GM19351 (cell line): ENCODE measurements around the gene PAIP1.
"Not testable (repeated sequence)": the region's sequence is repeated elsewhere in the genome, so short reads cannot be mapped to it uniquely, and the experiment has no call there.

Source experiments
- ATAC-seq: cut with Tn5 transposase; IDR thresholded peaks from one replicate; pipeline ENCODE4 v1.9.1; 2021; ENCODE audit warnings: mild to moderate bottlenecking, moderate library complexity; ENCODE audit not compliant: unreplicated experiment

PAIP1 gene

DNA sequence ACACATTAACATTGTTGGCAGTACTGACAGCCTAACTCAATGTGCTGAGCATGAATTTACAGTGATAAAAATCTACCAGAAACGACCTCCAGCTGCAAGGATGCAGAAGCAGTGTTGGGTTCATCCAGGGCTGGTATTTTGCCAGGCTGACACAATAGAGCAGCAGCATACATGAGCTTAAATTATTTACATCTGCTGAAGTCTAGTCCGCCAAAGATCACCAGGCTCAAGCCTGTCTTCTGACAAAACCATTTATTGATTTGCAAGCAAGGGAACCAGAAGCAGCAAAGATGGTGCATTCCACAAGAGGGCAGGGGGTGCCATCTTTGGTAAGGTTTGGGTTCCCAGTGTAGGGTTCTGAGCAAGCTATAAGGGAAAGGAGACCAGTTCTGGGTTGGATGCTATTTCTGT lies 33.2 kb downstream of the PAIP1 start:
- no peak for ATAC-seq

DNA sequence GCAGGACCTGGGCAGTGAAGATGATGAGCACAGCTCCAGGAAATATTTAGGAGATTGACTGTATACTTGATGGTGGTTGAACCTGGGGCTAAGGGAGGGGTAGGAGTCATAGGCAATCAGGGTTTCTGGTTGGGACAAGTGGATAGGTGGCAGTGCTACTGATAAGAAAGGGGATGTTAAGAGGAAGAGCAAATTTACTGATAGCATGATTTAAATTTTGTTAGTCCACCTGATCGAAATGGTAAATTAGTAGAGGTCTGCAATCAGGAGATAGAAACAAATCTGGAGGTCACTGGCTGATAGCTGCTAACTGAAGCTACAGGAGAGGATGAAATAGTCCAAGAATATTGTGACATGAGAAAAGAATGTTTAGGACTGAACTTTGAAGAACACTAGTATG lies 36.3 kb downstream of the PAIP1 start:
- no peak for ATAC-seq

DNA sequence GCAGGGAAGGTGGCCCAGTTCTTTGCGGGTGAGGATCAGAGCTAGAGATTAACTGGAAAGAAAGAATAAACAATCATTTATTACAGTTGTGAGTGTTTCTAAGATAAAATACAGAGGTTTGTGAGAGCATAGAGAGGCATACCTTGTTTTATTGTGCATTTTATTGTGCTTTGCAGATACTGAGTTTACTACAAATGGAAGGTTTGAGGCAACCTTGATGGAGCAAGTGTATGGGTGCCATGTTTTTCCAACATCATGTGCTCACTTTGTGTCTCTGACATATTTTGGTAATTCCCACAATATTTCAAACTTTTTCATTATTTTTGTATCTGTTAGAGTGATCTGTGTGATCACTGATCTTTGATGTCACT lies 41.2 kb downstream of the PAIP1 start:
- no peak for ATAC-seq

DNA sequence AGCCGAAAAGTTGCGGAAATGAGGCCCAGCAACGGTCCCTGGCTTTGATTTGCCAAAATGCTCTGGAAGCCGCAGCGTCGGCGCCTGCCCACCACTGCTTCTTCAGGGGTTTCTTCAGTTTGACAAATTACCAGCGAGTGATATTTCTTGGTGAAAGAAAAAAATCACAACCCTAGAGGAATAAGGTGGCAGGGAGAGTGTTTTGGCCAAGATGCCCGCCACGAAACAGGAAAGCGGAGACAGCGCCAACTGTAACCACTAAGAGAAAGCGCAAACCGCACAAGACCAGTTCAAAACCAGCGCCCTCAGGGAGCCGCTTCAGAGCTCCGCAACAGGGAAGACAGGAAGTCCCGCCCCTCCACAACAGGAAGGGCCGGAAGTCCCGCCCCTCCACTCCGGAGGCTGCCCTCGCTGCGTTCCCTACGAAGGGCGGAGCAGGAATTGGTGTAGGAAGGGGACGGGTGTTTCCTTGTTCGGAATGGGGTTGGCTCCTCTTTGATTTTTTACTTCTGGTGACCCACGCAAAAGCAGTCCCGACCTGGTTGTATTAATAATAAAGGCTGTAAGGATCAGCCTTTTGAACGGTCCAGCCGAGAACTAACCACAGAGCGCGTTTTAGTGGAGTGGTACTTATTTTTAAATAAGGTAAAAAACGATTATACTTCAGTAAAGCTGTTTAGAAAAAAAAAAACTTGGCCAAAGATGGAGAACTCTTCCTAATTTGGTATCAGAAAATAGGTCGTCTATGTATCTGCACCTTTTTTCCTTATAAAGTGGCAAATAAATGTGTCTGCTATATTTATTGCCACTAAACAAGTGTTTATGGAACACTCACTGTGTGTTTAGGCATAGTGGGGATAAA lies 41.8 kb downstream of the PAIP1 start, which contains the start of gene C5orf34:
Gene C5orf34 (minus strand): TSS at position 333 of the 862 bp plus-strand sequence. CDS start 5,809 bp downstream, outside the sequence.
- ATAC-seq = peak; percentile 98

DNA sequence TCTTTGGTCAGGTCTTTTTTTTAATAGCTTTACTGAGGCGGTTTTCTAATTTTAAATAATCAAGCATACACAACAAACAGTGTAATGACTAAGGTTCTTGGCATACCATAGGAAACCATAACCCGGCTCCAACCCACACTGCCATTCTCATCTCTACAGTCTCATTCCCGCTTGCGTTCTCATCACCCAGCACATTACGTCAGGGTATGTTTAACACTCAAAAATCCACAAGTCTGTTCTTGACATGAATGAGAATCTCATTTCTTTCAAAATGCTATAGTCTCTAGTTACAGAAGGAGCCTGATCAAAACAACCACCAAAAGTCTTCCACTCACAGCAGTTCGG lies 42.4 kb downstream of the PAIP1 start:
- peak; percentile 35 for ATAC-seq

DNA sequence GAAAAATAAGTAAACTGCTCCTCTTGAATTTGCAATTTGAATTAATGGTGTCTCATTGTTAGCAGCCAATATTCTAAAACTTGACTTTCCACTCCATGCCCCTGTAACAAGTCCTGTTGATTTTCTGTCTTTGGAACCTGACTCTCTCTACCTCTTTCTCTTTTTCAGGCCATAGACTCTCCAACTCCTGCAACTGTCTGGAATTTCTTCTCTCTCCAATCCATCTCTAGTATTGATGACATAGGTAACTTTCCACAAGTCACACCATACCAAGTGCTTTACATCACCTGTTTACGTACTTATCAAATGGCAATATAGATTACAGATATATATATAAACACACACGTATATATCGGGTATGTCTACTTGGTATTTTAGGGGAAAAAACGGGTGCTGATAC lies 42.9 kb downstream of the PAIP1 start:
- no peak for ATAC-seq

DNA sequence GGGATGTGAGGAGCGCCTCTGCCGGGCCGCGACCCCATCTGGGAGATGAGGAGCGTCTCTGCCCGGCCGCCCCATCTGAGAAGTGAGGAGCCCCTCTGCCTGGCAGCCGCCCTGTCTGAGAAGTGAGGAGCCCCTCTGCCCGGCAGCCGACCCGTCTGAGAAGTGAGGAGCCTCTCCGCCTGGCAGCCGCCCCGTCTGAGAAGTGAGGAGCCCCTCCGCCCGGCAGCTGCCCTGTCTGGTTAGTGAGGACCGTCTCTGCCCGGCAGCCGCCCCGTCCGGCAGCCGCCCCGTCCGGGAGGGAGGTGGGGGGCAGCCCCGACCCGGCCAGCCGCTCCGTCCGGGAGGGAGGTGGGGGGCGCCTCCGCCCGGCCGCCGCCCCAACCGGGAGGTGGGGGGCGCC lies 45.8 kb downstream of the PAIP1 start:
- not testable (repeated sequence) for ATAC-seq

DNA sequence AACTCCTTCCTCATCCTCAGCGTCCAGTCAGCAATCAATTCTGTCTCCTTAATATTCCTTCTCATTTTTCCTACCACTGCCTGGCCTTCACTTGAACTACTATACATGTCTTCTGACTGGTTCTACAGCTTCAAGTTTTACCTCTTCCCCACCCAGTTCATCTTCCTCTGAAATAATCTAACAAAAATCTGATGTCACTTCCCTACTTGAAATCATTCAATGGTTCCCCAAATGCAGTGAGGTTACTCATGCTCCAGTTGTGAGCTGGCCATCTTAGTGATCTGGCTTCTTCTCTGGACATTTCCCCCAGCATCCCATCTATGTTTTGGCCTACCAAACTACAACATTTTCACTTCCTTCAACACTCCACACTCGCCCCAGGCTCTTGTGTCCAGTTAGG lies 58.3 kb downstream of the PAIP1 start:
- ATAC-seq = no peak

DNA sequence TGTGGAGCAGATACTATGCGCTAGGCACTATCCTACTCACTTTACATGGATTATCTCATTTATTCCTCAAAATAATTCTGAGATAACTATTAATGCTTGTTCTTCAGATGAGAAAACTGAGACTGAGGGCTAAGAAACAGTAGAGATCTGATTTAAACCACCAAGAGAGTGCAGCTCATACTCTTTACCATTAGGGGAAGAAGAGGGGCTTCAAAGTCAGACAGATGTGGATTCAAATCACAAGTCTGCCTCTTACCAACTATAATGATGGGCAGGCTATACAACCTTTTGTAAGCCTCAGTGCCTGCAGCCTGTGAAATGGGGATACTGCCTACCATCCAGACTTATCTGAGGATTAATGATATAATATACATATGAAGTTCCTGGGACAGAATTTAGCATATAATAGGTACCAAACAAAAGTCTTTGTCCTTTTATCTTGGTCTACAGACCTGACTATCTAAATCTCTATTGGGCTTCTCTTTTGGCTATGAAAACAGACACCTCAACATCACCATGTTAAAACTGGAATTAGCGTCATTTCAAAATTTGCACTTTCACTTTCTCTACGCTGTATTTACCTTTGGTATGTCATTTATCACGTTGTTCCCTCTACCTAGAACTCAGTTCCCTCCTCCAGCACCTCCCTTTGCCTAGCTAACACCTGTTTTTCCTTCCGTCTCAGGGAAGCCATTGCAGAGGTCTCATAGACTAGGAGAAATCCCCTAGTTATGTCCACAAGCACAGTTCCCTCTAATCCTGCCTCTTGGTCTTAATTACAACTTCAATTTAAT lies 59.4 kb downstream of the PAIP1 start:
- no peak for ATAC-seq

DNA sequence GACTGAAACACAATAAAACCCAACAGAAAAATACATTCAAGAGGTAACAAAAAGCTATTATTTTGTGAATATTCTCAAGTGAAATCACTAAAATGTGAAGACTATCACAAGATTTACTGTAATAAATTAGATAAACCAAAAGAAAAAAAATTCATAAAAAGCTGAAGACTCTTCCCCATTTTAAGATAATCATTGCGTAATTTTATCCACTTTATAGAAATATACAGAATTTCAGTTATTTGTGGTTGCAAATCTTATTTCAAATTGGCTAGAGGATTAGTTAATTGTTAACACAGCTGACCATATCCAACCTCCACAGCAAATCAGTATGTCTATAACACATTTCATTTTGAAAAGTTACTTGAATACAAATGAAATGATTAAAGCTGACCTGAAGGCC lies 65.6 kb downstream of the PAIP1 start:
- no peak for ATAC-seq

DNA sequence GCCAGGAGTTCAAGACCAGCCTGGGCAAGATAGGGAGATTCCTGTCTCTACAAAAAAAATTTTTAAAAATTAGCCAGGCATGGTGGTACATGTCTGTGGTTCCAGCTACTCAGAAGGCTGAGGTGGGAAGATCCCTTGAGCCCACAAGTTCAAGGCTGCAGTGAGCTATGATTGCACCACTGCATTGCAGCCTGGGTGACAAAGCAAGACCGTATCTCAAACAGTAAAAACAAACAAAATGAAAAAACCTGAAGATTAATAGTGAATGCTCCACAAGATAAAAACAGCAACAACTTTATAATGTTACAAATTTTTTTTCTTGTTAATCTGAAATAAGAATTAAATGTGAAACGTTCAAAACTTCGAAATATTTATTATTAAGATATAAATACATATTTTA lies 70.5 kb downstream of the PAIP1 start:
- ATAC-seq = no peak

DNA sequence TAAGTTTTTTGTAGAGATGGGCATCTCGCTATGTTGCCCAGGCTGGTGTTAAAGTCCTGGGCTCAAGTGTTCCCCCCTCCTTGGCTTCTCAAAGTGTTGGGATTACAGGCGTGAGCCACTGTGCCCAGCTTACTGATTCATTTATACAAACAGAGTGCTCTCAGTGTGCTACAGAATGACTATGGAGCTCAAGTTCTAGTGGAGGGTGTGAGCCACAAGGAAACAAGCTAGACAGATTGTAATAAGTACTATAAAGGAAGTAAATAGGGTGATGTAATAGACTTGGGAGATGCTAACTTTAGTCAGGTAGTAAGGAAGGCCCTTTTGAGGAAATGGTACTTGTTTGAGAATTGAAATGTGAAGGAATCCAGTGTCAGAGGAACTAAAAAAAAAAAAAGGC lies 71.5 kb downstream of the PAIP1 start:
- ATAC-seq = no peak

DNA sequence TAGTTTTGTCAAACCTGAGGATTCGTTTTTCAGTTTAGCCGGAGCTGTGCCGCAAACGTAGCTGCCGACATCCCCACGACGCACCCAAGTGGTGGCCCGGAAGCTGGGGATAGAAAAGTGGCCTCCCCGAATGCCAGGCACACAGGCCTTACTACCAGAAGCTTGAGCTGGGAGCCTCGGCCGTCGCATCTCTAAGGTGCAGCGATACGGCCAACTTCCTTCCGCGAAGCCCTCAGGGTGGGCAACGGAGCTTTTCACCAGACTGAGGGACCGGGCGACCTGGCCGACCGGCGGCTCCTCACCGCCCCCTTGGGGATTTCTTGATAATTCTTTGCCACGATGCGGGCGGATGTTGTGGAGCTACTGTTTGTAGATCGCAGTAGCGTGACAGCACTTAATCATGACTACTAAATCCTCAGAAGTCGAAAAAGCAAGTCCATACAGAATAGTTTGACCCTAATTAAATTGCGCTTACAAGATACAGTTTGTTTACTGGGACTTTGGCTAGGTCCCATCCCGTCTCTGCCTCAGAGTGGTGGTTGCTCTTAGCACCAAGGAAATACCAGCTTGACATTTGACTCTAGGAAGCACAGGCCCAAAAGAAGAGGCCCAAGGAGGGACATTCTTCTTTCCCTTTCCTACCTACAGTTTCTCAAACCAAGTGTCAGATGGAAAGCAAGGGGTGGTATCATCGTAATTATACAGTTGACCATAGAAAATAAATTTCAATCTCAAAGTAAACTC lies 72.6 kb downstream of the PAIP1 start:
- peak; percentile 73 for ATAC-seq

DNA sequence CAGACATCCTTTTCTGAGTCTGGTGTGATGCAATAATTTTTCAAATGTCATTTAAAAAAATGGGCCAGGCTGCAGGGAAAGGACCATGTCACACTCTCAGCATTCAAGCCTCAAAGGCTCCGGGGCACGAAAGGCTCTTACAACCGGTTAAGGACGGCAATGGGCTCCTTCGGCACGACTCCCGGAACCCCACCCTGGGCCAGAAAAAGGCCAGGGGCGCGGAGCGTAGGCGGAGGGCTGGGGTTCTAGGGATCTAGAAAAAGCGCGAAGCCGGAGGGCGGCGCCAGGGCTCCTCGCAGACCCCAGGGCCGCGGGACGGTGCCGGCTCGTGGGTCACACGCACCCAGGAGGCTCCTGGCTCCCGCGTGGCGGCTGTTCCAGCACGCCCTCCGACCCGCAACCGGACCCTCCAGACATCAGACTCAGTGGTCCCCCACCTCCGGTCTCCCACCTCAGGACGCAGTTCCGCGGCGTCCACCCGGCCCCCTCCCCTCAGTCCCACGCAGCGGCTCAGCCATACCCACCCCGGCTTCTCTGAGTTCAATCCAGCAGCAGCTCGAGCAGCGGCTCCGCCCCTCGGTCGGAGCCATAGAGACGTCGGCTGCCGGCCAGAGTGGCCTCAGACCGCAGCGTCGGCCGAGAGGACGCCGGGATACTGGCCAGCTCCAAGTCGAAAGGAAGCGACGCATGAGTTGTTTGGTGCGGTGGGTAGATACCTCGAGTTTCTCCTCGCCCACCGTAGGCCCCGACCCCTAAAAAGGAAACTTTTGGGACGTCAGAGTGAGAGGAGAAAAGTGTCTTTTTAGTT lies 73.4 kb downstream of the PAIP1 start, which contains the start of gene TMEM267:
Gene TMEM267 (minus strand): TSS at position 568 of the 808 bp plus-strand sequence. CDS start 29,896 bp downstream, outside the sequence.
- peak; percentile 77 for ATAC-seq

DNA sequence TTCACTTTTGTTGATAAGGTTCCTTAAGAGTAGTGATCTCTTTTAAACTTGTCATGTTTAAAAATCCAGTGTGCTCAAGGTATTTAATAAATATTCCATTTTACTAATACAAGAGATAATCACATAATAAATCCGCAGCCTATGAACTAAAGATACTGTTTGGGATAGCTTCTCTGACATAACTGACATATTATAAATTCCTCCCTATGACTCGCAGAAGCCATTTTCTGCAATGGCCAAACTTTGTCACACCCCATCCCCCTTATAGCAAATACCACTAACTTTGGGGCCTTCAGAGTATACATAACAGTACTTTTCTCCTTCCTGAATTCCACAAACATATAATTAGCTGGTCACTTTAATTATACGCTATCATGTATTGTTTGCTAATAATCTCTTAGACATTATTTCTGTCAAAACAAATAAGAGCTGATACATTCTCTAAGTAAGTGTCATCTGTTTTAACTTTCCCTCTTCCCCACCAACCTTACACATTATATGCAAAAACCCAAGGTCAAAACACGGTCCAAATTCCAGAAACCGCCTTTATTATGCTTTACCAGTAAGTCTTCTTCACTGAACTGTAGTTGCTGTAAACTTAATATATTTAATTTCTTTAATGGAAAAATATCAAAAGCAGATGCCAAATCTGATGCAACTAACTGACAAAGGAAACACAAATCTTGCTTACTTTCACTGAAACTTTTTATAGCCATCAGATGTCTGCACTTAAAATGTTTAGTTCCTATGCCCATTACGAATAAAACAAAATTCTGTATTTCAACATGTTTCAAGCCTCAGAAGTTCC lies 74.2 kb downstream of the PAIP1 start:
- no peak for ATAC-seq
